NK-92 treated with Interleukin-12 subunit alpha and Interleukin-12 subunit beta, amount 100 ng/mL, for 24 hours (cell line): ENCODE data around the gene ITGB3BP.

Source experiments
- DNase-seq: peaks from one replicate; lab custom pipeline; 2025; lab: John Stamatoyannopoulos, UW

ITGB3BP gene

DNA sequence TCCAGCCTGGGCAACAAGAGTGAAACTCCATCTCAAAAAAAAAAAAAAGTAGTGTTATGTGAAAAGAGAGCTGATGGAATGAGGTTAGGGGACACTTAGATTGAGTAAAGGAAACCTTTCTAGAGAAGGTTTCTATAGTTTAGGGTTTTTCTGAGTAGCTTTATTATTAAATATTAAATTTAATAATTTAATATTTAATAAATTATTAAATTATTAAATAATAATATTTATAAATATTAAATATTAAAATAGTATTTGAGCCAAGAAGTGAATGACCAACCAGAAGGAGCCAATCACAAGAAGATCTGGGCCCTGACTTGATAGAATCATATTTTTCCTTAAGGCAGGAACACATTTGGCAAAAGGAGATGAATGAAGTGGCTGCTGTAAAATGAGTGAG, 104.9 kb downstream of the ITGB3BP start:
- no peak for DNase-seq

- no peak for DNase-seq
These were observed 108.2 kb downstream of the ITGB3BP start for GRCh38 chr1:63414691-63415365.

DNA sequence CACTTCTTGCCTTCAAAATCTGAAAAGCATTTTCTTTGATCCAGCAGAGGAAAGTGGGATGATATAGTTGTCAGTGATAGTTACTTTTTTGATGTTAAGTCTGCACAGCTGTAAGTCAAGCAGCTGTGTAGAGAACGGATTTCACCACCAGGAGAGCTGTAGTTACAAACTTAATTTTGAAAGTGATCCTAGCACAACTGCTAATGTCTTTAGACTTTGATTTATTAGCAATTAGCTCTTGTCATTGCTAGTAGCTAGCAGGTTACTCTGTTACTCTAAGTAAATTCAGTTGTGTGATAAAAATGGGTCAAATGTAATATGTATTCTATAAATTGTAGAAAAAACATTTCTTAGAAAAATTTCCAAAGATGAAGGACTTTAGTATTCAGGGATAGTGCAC, 109.6 kb downstream of the ITGB3BP start:
- no peak for DNase-seq

- no peak for DNase-seq
These were observed 112.0 kb downstream of the ITGB3BP start for GRCh38 chr1:63411066-63411465.

GRCh38 chr1:63408331-63408730, 114.7 kb downstream of the ITGB3BP start:
- no peak for DNase-seq

GRCh38 chr1:63407002-63407401, 116.0 kb downstream of the ITGB3BP start:
- no peak for DNase-seq

DNA sequence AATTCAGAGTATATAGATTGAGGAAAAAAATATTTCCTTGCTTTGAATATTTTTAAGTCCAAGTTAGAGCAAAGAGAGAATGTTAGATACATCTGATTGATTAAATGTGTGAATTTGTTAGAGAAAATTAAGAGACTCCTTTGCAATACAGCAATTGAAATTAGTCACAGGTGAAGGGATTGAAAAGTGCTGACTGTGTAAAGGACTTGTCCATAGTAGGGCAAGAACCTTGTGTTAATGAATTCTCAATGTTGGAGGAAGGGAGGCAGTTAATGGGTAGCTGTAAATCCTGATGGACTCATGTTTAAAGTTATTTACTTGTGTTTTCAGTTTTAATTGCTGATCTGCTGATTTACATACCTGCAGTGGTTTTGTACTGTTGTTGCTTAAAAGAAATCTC, 117.0 kb downstream of the ITGB3BP start:
- DNase-seq = no peak

DNA sequence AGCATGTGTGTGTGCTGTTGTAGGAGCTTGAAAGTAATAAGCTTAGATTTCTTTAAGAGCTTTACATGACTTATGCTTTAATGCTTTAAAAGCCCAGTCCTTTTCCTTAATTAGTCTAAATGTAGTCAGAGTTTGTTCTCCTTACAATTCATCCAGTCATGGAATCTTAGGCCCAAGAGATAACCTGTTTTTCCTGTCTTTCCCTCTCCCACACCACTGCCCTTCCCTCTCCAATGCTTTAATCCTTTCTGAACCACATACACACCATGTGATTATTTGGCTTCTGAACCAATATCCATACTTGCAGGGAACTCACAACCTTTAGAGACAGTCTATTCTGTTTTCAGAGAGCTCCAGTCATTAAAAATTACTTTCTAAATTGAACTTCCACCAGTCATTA, 118.0 kb downstream of the ITGB3BP start:
- no peak for DNase-seq

GRCh38 chr1:63403386-63403785, 119.6 kb downstream of the ITGB3BP start:
- no peak for DNase-seq

- DNase-seq = no peak
These were observed 121.1 kb downstream of the ITGB3BP start for GRCh38 chr1:63401945-63402344.
